ENCODE results near the gene GRM2.

GRM2 gene

GRCh38 chr3:51706788-51707731 lies at the start of gene GRM2:
Gene GRM2 (plus strand): TSS chr3:51707068. CDS start chr3:51708984, 1,916 bp downstream.
- DNase-seq: no peak

- no peak for DNase-seq
Measured at GRCh38 chr3:51657234-51657633, 49.6 kb upstream of the GRM2 start.

DNA sequence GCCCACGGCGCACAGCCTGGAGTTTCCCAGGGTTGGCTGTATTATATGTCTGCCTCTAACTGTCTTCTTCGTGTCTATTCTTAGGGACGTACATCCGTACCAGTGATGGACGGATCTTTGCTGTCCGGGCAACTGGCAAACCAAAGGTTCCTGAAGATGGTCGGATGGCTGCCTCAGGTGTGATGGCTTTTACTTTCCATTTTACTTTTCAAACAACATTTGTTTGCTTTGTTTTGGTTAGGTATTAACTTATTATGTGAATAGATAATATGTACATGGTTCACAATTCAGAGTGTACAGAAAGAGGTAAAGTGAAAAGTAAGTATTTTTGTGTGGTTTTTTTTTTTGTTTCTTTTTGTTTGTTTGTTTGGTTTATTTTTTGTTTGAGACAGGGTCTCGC lies 46.9 kb upstream of the GRM2 start:
- DNase-seq: no peak

DNA sequence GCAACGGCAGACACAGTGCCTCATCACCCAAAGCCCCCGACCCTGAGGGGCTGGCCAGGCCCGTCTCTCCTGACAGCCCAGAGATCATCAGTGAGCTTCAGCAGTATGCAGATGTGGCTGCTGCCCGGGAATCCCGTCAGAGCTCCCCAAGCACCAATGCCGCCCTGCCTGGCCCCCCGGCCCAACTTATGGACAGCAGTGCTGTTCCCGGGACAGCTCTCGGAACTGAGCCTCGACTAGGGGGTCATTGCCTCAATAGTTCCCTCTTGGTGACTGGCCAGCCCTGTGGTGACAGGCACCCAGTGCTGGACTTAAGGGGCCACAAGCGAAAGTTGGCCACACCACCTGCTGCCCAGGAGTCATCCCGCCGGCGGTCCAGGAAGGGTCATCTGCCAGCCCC lies 44.4 kb upstream of the GRM2 start:
- no peak for DNase-seq

GRCh38 chr3:51668756-51669155 lies 38.1 kb upstream of the GRM2 start:
- DNase-seq: no peak

DNA sequence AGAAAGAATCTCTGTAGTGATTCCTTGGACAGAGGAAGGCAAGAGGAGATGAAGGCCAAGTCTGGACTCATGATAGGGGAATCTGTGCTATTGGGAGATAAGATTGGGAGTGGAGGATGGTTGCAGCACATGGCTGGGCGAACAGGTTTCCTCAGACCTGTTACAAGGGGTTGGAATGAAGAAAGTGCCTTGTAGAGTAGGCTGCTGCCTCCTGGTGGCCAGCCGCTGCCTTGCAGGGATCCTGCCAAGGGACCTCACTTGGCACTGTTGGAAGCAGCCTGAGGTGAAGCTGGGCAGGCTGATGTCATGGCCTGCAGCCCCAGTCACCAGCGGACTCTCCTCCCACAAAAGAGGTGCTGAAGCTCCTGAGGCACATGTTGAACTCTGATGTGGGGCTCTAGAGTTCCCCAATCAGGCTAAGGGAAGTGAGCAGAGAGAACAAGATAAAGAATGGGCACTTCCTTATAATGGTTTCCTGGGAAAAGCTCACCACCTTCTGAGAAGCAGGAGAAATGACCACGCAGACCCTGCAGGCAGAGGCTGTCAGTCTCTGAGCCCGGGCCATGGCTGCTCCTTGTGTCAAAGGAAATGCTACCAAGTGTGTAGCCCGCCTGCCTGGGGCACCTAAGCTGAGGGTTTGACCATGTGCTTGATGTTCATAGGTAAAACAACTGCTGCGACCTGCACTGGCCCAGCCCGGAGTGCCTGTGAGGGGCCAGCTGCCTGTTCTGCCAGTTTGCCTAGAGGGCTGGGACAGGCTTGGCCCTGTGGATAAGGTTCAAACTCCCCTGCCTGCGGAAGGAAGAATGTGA lies 37.4 kb upstream of the GRM2 start:
- DNase-seq: peak; percentile 83

GRCh38 chr3:51670053-51670822 lies 36.6 kb upstream of the GRM2 start:
- DNase-seq: peak; percentile 74

GRCh38 chr3:51670823-51671733 lies 35.8 kb upstream of the GRM2 start, which contains the start of gene TEX264:
Gene TEX264 (plus strand): TSS chr3:51671252. CDS start chr3:51674305, 3,053 bp downstream.
- peak; percentile 94 for DNase-seq

GRCh38 chr3:51671734-51672475 lies 35.0 kb upstream of the GRM2 start:
- peak; percentile 62 for DNase-seq

- no peak for DNase-seq
Measured at GRCh38 chr3:51673181-51673801, 33.6 kb upstream of the GRM2 start.

DNA sequence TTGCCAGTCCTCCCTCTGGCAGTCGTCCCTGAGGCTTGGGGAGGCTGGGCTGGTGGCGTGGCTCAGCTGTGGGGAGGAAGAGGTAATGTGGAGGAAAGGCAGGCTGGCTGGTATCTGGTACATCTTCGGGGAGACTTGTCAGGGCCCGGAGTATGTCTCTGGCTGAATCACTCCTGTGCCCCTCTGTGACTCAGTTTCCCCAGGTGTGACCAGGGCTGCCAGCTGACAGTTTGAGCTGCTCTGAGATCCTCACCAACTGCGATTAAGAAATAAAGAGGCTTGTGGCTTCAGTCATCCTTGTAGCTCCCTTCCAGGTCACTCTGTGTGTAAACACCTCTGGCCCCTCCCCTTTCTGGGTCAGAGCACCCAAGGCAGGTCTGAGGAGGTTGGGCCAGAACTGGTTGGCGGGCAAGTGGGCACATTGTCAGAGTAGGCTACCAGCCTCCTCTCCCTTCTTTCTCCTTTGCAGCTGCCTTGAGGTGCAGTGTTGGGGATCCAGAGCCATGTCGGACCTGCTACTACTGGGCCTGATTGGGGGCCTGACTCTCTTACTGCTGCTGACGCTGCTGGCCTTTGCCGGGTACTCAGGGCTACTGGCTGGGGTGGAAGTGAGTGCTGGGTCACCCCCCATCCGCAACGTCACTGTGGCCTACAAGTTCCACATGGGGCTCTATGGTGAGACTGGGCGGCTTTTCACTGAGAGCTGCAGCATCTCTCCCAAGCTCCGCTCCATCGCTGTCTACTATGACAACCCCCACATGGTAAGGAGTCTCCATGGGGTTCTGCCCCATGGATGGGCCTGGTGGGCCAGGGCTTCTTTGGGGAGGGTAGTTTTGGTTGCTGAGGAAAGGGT lies 32.8 kb upstream of the GRM2 start:
- no peak for DNase-seq

GRCh38 chr3:51675201-51675611 lies 31.7 kb upstream of the GRM2 start:
- no peak for DNase-seq

GRCh38 chr3:51676102-51676640 lies 30.7 kb upstream of the GRM2 start:
- no peak for DNase-seq

- no peak for DNase-seq
Measured at GRCh38 chr3:51677358-51677757, 29.5 kb upstream of the GRM2 start.

- DNase-seq: no peak
Measured at GRCh38 chr3:51678186-51678585, 28.7 kb upstream of the GRM2 start.

DNA sequence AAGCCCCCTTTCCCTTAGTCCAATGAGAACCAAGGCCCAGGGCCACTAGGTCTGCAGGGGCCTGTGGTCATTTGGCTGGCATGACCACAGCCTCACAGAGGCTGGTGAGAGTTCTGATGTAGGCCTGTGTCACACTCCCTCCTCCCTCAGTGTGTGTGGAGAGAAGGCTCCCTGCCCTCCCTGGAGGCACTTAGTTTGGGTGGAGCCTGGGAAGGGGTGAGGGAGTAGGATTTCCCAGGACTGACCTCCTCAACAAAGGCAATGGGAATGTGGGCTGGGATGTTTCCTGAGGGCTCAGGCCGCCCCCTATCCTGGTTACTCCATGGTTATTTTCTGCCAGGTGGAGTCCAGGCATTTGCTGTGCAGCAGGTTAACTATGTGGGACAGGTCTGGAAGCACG lies 28.2 kb upstream of the GRM2 start:
- no peak for DNase-seq

GRCh38 chr3:51679318-51679717 lies 27.6 kb upstream of the GRM2 start:
- DNase-seq: no peak

DNA sequence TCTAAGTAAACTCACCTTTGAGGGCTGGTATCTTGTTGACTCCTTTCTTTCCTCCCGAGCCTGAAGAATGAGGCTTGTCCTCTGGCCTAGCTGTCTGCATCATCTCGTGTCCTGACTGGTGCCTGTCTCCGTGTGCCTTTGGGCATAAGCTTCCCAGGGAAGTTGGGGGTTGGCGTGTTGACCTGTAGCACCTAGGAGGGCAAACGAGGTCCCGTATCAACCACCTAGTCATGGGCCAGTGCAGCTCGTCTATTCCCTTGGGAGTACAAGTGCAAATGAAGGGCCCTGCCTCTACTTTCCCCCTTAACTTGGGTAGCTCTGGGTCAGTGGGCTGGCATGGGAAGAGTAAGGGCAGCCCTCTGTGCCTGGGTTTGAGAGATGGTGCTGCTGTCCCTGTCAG lies 27.1 kb upstream of the GRM2 start:
- DNase-seq: no peak

DNA sequence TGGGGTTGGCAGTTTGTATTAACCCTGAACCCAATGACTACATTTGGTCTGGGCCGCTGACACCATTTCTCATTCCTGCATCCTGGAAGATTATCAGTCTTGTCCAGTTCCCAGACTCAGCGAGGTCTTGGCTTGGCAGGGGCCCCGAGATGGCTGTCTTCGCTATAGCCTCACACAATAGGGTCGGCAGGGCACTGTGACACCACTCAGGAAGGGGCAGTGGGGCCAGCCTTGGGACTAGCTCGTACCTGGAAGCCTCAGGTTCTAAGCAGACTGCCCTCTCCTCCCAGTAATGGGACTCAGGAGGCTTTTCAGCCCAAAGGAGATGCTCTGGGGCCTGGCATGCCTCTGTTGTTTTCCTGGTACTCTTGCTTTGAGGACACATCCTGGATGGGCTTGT lies 26.7 kb upstream of the GRM2 start:
- no peak for DNase-seq

Measured in CD4-positive, alpha-beta T cell treated with Interleukin-17A for 1 hour (primary cell).